ENCODE data around the gene STAT3.

Gene STAT3

DNA sequence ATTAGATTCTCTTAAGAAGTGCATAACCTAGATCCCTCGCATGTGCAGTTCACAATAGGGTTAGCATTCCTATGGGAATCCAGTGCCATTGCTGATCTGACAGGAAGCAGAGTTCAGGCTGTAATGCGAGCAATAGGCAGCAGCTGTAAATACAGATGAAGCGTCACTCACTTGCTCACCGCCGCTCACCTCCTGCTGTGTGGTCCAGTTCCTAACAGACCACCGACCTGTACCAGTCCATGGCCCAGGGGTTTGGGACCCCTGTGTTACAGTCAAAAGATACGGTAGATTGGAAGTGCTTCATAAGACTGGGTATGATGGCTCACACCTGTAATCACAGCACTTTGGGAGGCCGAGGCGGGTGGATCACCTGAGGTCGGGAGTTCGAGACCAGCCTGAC lies 97.1 kb downstream of the STAT3 start:
- DNase-seq, result no peak

DNA sequence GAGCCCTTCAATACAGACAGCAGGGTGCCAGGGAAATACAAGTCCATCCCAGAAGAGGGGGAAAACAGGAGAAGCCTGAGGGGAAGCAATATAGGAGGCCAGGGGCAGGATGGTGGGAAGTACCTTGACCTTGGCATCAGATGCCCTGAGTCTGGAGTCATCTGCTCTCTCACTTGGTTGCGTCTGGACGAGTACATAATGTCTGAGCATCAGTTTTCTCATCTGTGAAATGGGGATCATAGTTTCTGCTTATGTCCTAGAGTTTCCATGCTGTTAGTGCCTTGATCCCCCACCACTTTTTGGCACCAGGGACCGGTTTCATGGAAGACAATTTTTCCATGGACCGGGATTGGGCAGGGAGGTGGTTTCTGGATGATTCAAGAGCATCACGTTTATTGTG lies 97.7 kb downstream of the STAT3 start:
- no peak for DNase-seq

DNA sequence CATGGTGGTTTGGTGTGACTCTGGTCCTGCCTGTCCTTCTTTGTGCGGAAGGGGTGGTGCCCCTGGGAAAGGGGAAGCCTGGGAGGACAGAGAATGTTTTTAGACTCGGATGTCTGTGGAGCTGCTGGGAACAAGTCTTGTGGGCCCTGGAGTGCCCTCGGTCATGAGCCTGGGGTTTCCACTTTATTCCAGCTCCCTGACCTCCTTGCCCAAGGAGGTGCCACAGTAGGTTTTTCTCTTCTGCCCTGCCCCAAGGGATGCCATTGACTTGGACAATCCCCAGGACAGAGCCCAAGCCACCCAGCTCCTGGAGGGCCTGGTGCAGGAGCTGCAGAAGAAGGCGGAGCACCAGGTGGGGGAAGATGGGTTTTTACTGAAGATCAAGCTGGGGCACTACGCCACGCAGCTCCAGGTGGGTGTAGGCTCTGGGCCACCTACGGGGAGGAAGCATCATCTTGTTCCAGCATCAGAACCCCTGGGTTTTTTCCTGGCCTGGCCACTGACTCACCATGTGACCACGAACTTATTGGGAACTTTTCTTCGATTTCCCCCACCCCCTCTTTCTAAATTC lies 98.5 kb downstream of the STAT3 start:
- peak; percentile 74 to 77 for DNase-seq

DNA sequence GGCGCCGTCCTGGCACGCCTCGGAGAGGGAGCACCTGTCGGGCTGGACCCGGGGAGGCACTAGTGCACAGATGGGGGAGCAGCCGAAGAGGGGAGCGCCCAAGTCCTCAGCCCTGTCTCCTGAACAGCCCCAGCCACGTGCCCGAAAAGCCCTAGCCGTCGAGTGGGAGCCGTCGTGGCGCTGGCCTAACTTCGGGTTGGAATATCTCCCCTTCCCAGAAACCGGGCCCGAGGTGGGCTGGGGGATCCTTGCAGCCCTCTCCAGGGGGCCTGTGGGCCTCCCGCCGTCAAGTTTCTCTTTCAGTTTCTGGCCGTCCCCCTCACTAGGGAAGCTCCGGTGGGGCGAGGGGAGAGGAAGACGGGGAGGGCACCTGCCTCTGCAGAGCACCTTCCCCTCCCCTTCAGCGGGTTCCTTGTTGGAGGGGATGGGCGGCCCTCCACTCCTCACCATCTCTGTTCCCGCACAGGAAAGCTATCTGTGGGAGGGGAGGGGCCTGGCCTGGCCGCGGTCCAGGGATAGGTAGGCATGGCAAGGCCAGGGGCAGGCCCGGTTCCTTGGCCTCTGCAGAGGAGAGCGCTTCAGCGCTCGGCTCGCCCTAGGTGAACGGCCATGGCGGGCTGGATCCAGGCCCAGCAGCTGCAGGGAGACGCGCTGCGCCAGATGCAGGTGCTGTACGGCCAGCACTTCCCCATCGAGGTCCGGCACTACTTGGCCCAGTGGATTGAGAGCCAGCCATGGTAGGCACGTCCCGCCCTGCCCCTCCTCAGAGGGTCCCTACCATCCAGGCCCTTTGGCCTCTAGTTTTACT lies 99.2 kb downstream of the STAT3 start:
- DNase-seq, result peak; percentile 65 to 68

DNA sequence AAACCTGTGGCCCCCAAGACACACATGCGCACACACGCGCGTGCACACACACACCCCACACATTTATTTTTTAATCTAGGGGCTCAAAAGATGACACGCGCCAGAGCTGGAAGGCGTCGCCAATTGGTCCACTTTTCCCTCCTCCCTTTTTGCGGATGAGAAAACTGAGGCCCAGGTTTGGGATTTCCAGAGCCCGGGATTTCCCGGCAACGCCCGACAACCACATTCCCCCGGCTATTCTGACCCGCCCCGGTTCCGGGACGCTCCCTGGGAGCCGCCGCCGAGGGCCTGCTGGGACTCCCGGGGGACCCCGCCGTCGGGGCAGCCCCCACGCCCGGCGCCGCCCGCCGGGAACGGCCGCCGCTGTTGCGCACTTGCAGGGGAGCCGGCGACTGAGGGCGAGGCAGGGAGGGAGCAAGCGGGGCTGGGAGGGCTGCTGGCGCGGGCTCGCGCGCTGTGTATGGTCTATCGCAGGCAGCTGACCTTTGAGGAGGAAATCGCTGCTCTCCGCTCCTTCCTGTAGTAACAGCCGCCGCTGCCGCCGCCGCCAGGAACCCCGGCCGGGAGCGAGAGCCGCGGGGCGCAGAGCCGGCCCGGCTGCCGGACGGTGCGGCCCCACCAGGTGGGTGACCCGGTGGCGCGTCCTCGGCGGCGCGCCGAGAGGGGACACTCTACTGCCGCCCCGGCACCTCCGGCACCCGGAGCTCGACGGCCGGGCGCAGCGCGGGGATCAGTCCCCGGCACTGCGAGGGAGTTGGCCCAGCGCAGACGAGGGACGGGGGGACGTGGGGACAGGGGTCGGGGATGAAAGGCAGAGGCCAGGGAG lies 100.1 kb downstream of the STAT3 start, which contains the start of gene STAT5A:
STAT5A (plus strand) TSS at position 522 of the 826 bp plus-strand sequence. CDS start 914 bp downstream, outside the sequence.
- DNase-seq, result peak; percentile 75 to 78

DNA sequence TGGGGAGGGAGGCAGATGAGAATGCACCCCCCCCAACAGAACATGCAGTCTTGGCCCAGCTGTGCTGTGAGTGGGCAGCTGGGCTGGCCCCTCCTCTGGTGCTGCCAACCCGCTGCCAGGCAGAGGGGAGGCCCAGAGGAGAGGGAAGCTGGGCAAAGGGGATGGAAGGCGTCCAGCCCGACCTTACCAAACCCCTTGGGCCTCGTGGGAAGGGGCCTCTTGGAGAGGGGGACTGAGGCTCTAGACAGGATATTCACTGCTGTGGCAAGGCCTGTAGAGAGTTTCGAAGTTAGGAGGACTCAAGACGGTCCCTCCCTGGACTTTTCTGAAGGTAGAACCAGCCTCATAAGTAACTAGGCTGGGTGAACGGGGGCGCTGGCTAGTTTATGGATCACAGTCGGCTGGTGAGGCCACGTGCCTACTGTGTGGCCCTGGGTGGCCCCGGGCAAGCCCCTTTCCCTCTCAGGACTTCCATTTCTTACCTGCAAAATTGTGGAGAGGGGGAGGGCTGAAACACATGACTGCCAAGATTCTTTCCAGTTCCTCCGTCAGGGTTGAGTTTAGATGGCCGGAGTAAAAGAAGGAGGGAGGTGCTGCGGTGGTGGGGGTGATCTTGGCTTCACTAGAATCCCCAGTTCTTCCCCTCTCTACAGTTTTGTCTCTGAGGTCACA lies 100.8 kb downstream of the STAT3 start:
- peak; percentile 54 to 62 for DNase-seq

DNA sequence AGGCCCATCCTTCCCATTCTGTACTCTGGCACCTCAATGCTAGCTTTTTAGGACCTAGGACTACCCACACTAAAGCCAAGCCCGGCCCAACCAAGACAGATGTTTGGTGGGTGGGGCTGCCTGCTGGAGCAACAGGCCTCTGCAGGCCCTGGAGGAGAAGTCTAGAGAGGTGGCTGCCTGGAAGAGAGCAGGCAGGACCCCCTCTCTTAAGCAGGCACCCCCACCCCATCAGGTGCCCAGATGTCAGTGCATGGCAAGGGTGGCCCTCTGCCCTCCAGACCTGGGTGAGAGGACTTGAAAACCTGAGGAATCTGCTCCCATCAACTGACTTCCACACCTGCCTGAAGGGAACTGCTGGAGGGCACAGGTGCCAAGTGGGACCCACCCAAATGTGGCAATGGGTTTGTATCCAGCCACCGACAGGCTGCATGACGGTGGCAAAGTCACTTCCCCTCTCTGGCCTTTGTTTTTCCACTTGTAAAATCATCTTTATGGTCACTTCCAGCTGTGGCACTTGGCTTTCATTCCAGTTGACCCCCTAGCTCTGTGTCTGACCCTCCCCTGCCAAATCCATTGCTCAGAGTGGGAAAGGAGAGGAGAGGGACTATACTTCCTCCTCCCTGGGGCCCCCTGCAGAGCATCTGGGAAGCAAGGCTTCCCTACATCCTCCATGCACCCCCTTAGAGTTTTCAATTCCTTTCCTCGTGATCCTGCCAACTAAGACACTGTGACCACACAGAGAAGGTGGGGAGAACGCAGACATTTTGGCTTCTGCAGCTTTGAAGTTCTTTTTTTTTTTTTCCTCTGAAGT lies 101.6 kb downstream of the STAT3 start:
- no peak for DNase-seq

DNA sequence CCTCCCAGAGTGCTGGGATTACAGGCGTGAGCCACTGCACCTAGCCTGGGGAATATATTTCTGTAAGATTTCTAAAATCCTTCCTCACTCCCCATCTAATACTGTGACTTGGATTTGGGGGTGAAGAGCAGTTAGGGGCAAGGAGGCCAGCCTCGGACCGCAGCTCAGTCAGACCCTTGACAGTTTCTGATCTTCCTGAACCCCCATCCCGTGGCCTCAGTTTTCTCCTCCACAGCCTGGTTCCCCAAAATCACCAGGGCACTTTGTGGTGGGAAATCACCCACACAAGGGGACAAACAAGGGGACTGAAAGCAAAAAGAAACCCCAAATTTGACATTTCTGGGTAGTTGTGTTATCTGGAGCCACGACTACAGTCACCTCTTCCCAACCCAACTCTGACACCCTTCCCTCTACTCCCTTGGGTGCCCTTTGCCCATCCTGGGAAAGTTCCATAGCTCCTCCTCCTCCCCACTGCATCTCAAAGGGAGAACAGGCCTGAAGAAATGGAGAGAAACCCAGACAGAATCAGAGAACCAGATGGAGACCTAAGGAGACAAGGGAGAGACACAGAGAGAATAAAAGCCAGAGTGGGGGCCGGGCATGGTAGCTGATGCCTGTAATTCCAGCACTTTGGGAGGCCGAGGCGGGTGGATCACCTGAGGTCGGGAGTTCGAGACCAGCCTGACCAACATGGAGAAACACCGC lies 102.7 kb downstream of the STAT3 start:
- DNase-seq, result no peak

DNA sequence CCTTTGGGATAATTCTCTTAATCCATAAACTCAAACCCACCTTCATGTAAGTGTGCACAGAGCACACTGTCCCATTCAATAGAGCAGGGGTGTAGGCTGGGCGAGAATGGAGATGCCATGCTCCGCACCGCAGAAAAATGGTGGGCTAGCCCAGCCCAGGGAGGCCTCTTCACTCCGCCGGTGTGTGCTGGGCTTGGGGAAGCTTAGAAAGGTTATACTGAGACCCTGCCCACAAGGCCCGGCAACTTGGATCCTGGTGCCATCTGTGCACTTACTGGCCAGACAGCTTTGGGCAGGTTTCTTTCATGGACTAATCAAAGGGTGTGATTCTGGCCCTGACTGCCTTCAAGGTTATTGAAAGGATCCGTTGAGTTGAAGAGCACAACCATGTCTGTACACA lies 103.7 kb downstream of the STAT3 start:
- no peak for DNase-seq

DNA sequence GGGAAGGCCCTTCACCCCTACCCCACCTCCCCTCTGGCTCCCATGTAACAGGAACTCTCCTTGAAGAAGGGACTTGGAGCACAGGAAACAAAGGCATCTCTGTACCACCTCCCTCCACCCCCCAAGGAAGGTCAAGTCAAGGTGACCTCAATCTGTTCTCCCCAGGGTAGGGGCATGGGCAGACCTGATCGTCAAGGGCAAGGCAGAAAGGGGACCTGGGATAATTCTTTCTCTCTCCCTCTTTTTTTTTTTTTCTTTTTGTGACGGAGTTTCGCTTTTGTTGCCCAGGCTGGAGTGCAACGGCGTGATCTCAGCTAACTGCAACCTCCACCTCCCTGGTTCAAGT lies 104.2 kb downstream of the STAT3 start:
- DNase-seq, result no peak

DNA sequence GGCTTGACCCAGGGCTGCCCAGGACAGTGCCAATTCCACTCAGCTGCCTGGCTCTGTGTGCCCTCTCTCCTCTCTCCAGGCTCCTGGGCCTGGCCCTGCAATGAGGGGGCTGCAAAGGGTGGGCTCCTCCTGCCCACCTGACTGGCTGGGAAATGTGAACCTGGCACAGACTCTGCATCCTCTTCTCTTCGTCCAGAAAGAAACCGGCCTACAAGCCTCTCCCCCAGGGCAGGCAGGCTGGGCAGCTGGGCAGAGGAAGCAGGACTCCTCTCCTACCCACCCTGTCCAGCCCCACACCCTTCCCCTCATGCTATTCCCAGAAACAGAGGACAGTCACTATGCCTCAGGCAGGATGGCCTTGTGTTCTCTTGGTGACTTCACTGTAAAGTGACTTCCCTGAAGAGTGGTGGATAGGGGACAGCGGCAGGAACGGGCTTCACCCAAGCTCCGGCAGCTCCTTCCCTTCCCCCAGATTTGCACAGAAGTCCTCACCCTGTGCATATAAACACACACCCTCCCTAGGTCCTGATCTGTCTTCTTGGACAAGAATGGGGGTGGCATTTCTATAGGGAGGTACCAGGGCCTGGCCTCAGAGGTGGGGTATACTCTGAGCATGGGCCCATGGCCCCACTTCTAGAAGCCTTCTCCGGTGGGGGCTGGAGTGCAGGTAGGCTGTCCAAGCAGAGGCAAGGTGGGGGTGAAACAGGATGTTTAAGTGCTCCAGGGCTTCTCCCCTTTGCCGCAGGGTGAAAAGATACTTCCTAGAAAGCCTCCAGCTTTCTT lies 104.8 kb downstream of the STAT3 start:
- no peak for DNase-seq

DNA sequence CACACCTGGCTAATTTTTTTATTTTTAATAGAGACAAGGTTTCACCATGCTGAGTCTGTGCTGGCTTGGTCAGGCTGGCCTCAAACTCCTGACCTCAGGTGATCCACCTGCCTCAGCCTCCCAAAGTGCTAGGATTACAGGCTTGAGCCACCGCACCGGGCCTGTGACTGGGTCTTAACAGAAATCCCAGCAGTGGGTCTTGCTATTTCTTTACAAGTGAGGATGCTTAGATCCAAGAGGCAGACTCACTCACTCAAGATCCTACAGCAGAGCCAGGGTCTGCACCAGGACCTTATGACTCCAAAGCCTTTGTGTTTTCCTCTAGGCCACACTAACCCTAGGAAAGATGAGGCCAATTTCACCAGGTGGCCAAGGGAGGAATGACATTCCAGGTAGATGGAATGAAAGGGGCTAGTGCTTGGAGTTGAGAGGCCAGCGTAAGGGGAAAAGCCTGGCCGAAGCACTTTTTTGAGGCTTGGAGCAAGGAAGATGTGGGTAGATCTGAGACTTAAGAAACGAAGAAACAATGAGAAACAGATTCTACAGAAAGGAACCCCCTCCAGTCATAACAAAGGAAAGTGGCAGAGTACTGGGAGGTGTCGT lies 105.7 kb downstream of the STAT3 start:
- no peak for DNase-seq

DNA sequence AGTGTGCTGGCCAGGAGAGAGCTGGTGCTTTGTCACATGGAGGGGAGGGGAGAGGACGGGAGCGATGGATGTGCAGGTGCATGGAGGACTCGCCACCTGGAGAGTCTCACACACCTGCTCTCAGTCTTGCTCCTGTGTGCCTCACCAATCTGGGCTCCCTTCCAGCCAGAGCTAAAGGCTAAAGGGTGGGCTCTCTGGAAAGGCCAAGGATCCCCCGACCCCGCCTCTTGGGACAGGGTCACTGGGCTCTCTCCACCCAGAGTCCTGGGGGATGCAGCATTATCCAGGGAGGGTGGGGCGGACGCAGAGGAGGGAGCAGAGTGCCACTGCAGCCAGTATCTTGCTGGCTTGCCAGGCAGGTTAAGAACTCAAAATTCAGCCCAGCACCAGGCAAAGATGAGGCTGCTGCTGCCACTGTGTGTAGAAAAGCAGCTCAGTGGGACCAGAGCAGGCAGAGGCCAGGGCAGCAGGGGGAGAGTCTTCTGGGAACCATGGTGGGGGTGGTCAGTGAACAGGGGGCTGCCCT lies 106.6 kb downstream of the STAT3 start:
- no peak for DNase-seq

DNA sequence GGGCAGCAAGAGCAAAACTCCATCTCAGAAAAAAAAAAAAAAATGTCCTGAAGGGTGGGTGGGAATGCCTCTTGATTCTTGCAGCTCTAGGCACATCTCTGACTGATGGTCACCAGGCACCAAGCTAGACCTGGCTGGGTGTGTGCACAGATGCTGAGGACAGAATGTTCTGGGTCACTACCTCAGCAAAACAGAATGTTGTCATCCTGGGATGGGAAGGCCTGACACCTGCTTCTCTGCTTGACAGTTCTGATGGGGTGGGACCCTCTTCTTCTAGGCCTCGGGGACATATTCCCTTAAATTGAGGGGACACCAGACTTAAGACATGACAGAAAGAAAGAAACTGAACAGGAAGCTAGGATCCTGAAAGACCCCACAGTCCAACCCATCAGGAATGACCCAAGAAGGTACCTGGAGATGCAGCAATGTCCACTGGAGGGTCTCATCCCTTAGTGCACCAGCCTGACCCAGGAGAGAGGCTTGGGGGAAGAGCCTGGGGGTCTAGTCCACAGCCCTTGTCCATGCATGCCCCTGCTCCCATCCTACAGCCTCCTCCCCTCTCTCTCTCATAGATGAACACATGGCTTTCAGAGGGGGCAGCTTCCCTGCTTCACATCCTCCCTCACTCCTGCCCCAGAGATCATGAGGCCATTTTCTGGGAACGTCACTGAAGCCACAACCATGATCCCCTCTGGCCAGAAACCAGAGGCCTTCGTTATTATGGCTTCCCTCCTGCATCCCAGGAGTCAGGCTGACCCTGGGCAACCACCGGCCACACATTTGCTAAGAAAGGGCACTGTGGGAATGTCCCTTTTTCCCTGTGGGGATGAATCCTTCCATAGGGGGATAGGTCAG lies 108.2 kb downstream of the STAT3 start:
- no peak for DNase-seq

DNA sequence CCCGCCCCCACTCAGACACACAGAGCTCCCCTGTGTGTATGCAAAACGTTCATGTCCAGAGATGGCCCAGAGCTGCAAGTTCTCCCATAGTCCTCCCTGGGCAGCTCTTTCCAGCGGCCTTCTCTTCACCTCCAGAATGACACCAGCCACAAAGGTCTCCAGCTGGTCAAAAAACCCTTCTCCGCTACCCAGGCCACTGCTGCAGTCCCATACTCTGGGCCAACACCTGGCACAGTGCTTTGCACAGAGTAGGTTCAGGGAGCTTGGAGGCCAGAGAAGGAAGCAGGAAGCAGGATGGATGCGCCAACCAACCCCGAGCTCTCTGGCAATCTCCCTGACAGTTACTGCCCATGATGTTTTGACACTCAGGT lies 110.9 kb downstream of the STAT3 start:
- no peak for DNase-seq

DNA sequence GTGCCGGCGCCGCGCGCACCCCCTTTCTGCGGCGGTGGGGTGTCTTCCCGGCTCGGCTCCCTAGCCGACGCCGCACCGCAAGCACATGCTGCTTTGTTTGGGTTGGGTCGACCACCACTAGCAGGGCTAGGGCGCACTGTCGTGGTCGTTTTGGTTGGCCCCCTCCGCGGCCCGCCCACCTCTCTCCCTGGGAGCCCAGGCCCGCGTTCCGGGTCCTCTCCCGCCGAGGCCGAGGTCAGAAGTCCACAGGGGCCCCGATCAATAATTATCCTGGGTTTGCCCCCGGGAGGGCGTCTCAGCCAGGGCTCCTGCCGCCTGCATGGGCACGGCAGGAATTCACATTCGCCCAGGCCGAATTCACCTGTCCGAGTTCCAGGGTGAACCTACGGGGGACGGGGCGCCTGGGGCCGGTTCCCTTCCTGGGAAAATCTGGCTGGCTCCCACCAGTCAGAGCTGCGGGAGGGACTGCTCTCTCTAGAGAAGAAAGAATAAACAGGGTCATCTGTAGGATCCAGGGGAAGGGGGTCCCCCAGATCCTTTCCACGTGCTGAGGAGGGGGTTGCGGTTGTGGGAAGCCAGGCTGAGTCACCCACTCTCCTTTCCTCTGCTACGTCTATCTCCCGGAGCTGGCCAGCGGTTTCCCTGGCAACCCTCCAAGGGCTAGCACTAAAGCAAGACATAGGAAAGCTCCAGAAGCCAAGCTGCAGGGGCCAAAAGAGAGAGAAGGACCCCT lies 111.5 kb downstream of the STAT3 start:
- DNase-seq, result peak in 1 of 2 donors; percentile 48

DNA sequence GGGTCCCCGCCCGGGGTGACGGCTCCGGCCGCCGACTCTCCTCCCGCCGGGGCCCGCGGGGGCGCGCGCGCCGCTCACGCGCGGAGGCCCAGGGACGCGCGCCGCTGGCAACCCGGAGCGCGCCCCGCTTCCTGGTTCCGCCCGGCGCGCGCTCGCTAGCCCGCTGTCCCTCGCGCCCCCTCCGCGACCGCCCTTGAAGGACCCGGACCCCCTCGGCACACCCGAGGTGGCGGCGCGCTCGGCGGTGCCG lies 112.0 kb downstream of the STAT3 start, which contains the start of gene STAT5B:
STAT5B (minus strand) TSS at position 33 of the 250 bp plus-strand sequence. CDS start 44,264 bp downstream, outside the sequence.
- peak; percentile 61 to 73 for DNase-seq

DNA sequence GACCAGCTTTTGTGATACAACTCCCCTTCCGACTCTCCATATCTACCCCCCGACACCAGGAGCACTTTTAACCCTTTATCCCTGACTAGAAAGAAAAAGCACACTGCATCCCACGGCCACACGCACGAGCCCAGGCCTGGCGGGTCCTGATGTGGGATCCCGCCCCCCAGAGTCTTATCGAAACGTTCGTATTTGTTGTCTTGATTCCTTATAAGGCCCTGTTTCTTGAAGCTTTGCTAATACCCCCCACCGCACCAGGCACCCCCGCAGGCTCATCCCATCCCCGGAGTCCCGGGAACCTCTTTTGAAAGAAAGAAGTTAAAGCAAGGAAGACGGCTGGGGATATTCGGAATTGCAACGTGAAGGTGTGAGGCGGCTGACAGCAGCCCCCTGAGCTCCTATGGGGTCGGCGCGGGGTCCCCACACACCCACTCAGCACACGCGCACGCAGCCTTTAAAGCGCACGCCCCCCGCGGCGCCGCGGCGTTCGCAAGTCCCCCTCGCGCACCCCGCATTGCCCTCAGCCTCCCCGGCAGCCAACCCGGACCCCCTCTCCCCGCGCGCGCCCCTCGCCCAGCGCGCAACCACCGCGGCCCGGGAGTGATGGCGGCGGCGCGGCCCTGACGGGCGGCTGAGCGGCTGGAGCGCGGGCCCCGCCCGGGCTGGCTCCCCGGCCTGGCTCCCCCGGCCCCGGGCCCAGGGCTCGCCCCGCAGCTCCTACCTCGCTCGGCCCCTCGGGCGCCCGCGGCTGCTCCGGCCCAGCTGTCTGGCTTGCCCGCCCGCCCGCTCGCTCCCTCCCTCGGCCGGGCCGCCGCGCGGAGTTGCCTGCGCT lies 112.5 kb downstream of the STAT3 start:
- DNase-seq, result peak; percentile 36 to 43
